Osteoblast (primary cell): Measurements from ENCODE around the gene CLEC5A. TPM values are rescaled to one million over a fixed set of nuclear protein-coding genes. Genes with fewer than 3 reads are reported as not detected.
A peak's percentile ranks its signal among the peaks of the same experiment; 100 is the strongest.

Experiments used
- DNase-seq: peaks from one replicate; pipeline ENCODE4 v3.0.0; 2011; ENCODE audit warnings: low spot score, mixed read lengths; ENCODE audit not compliant: insufficient read length; ENCODE audit errors: missing footprints
- H2AFZ ChIP-seq: 2 replicates; pipeline ENCODE4 v1.6.0; 2011; ENCODE audit warnings: mild to moderate bottlenecking, low read length
- H3K27ac ChIP-seq: 2 replicates; pipeline ENCODE4 v1.5.1; 2011; ENCODE audit warnings: mild to moderate bottlenecking, low read depth, low read length, moderate library complexity
- H3K27me3 ChIP-seq: 2 replicates; pipeline ENCODE4 v1.6.0; 2012; ENCODE audit warnings: mild to moderate bottlenecking, control low read depth, inconsistent platforms, low read length, moderate library complexity; ENCODE audit not compliant: insufficient read depth
- H3K36me3 ChIP-seq: 2 replicates; pipeline ENCODE4 v1.5.1; 2011; ENCODE audit warnings: mild to moderate bottlenecking, low read length, control low read depth, moderate library complexity; ENCODE audit not compliant: insufficient read depth
- H3K4me1 ChIP-seq: 2 replicates; pipeline ENCODE4 v1.5.1; 2011; ENCODE audit warnings: mild to moderate bottlenecking, low read length, control low read depth, moderate library complexity; ENCODE audit not compliant: insufficient read depth
- H3K4me2 ChIP-seq: 2 replicates; pipeline ENCODE4 v1.6.0; 2011; ENCODE audit warnings: mild to moderate bottlenecking, low read length; ENCODE audit not compliant: insufficient read depth
- H3K4me3 ChIP-seq: fragments of 200-600 bp; sonication (generic); 3 replicates; pipeline ENCODE4 v1.5.1; 2012; ENCODE audit warnings: mild to moderate bottlenecking, low read length, inconsistent platforms; ENCODE audit not compliant: insufficient read depth
- H3K79me2 ChIP-seq: 2 replicates; pipeline ENCODE4 v1.6.0; 2012; ENCODE audit warnings: mild to moderate bottlenecking, low read length, control low read depth, inconsistent platforms; ENCODE audit not compliant: insufficient read depth
- H3K9me3 ChIP-seq: 2 replicates; pipeline ENCODE4 v1.5.1; 2011; ENCODE audit warnings: low read depth, low read length, control low read depth
- H4K20me1 ChIP-seq: 2 replicates; pipeline ENCODE4 v1.6.0; 2012; ENCODE audit warnings: mild to moderate bottlenecking, low read length, control low read depth; ENCODE audit not compliant: insufficient read depth
- CTCF ChIP-seq: IDR thresholded peaks from 2 replicates; pipeline ENCODE4 v1.5.1; 2011; ENCODE audit warnings: mild to moderate bottlenecking, low read depth, low read length, moderate library complexity; ENCODE audit errors: extremely low read depth
- total RNA-seq: library from RNA; depleted of rRNA; stranded (reverse); fragments of >200 nt; gene quantifications from 2 replicates; pipeline ENCODE4 v1.2.3, GENCODE V29; 2012

CLEC5A gene
- total RNA-seq, 1 donor: not detected

GRCh38 chr7:141974831-141975230 lies 28.1 kb upstream of the CLEC5A start:
- Histone ChIP-seq H3K4me3 (no peak overlapping the region), H3K36me3 (no peaks in the 10 kb centered on the region), H3K9me3 (no peaks in the 10 kb centered on the region), H3K79me2 (no peaks in the 10 kb centered on the region), H3K4me1 (no peaks in the 10 kb centered on the region), H3K27me3 (no peaks in the 10 kb centered on the region), H2AFZ (no peak overlapping the region), H3K27ac (no peak overlapping the region), H4K20me1 (no peaks in the 10 kb centered on the region), H3K4me2 (no peak overlapping the region)
- TF ChIP-seq CTCF: peak; percentile 32
- DNase-seq: no peak

DNA sequence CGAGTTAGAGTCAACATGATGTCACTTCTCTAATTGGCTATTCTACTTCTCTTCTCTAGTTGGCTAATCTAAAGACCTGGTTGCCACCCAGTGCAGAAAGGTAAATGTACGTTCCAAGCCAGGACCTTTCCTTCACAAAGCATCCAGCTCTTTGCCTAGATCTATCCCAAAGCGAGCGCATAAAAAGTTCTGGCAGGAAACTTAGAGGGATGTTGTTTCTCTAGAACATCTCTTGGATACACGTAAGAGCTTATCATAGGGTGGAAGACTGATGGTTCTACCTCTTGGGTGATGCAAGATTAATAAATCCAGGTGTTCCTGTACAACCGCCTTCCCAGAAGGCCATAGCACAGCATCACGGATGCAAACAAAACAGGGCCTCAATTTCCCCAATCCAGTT lies 26.9 kb upstream of the CLEC5A start, which contains the start of gene TAS2R38:
TSS of gene TAS2R38 (minus strand) at position 101 of the 400 bp plus-strand sequence. CDS start at position 17, 84 bp downstream.
- H3K9me3 ChIP-seq: no peaks in the 10 kb centered on the region
- no peaks in the 10 kb centered on the region for H3K27me3 ChIP-seq
- no peaks in the 10 kb centered on the region for H3K36me3 ChIP-seq
- H3K4me2 ChIP-seq: no peak within 1 kb of the TSS
- no peak for DNase-seq
- H3K4me1 ChIP-seq: no peaks in the 10 kb centered on the region
- H3K79me2 ChIP-seq: no peaks in the 10 kb centered on the region
- H4K20me1 ChIP-seq: no peaks in the 10 kb centered on the region
- TF ChIP-seq CTCF: no peak
- H3K27ac ChIP-seq: no peak within 1 kb of the TSS
- no peak within 1 kb of the TSS for H3K4me3 ChIP-seq
- no peak within 1 kb of the TSS for H2AFZ ChIP-seq

DNA sequence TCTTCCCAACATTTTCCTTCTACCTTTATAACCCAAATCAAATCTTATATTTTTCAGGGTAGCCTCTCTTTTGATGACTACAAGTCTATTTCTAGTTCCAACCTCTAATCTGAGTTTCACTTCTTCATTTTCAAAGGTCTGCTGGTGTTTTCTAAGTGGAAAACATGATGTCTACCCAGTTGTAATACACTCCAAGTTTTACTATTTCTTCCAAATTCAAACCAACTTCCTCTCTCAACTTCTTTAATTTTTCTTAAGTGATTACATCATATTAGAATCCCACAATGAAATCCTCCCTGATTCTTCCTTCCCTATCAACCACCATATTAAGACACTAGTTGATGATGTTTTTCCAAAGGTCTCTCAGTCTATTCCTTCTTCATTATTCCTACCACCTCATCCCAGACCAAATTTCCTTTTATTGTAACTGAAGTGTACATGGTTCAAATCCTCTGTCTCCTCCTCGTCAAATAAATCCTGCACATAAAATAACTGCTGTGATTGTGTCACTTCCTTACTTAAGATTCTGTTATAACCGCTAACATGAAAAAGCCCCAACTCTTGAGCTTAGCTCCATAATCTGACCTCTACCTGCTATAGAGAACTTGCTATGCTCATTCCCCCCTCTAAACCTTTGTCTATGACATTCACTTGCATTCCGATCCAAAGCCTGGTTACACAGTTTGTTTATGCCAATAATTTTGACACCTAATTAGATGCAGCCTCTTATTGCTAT lies 14.1 kb upstream of the CLEC5A start:
- Histone ChIP-seq H3K4me1 (no peaks in the 10 kb centered on the region), H3K4me3 (no peak overlapping the region), H3K9me3 (no peaks in the 10 kb centered on the region), H3K27ac (no peak overlapping the region), H3K36me3 (no peaks in the 10 kb centered on the region), H3K27me3 (no peaks in the 10 kb centered on the region), H3K4me2 (no peak overlapping the region), H4K20me1 (no peaks in the 10 kb centered on the region), H2AFZ (no peak overlapping the region), H3K79me2 (no peaks in the 10 kb centered on the region)
- peak; percentile 19 for DNase-seq
- no peak for TF ChIP-seq CTCF

DNA sequence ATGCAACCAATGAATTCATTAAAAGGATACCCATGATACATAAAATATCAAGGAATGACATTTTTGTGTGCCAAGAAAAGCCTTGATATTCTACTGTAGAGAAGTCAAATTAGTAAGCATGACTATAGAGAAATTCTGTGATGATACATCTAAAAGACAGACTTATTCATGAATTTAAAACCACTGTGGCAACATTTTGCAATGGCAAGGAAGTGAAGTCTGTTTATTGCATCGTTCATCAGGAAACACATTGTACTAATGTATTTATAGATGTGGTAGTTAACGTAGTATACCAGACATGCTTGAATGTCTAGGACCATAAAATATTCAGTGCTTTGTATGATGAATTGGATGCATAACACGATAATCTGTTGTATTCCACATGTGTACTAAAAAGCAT lies 9.3 kb upstream of the CLEC5A start:
- Histone ChIP-seq H3K79me2 (no peaks in the 10 kb centered on the region), H3K9me3 (no peaks in the 10 kb centered on the region), H2AFZ (no peak overlapping the region), H4K20me1 (no peaks in the 10 kb centered on the region), H3K4me3 (no peak overlapping the region), H3K27ac (no peak overlapping the region), H3K4me2 (no peak overlapping the region), H3K27me3 (no peaks in the 10 kb centered on the region), H3K4me1 (no peaks in the 10 kb centered on the region), H3K36me3 (no peaks in the 10 kb centered on the region)
- no peak for DNase-seq
- TF ChIP-seq CTCF: no peak
